ENCODE data around the gene FBXO21.

GRCh38 chr12:117210266-117210918 lies 20.1 kb upstream of the FBXO21 start:
- TF ChIP-seq CTCF (IDR thresholded peaks at IDR 0.05): no peak
- no peak for TF ChIP-seq POLR2A (IDR thresholded peaks at IDR 0.05)
- no peak for TF ChIP-seq EP300 (IDR thresholded peaks at IDR 0.05)
